Activated CD4-positive, alpha-beta T cell treated with anti-CD3 and anti-CD28 coated beads, Interleukin-2, amount 50 U/mL, for 4 hours (primary cell): ENCODE data around the gene BMS1.
"Not testable (repeated sequence)": the region's sequence is repeated elsewhere in the genome, so short reads cannot be mapped to it uniquely, and the experiment has no call there.

Experiments used
- DNase-seq, 2 experiments: peaks; one replicate each; pipeline ENCODE4 v3.0.0-alpha.2; 2020

The BMS1 gene

GRCh38 chr10:42866115-42866995 lies 83.8 kb downstream of the BMS1 start:
- peak in 1 of 2 experiments; percentile 14 for DNase-seq

- no peak for DNase-seq
These were observed 85.0 kb downstream of the BMS1 start for GRCh38 chr10:42867571-42867970.

GRCh38 chr10:42868530-42868929 lies 85.9 kb downstream of the BMS1 start:
- DNase-seq = no peak

- no peak for DNase-seq
These were observed 87.4 kb downstream of the BMS1 start for GRCh38 chr10:42869977-42870350.

GRCh38 chr10:42871138-42871641 lies 88.6 kb downstream of the BMS1 start:
- not testable (repeated sequence) for DNase-seq

- no peak for DNase-seq
These were observed 89.2 kb downstream of the BMS1 start for GRCh38 chr10:42871823-42872222.

GRCh38 chr10:42872865-42873435 lies 90.4 kb downstream of the BMS1 start:
- no peak for DNase-seq

- no peak for DNase-seq
These were observed 92.3 kb downstream of the BMS1 start for GRCh38 chr10:42874713-42875387.

GRCh38 chr10:42875388-42875755 lies 92.8 kb downstream of the BMS1 start:
- no peak for DNase-seq

- no peak for DNase-seq
These were observed 93.3 kb downstream of the BMS1 start for GRCh38 chr10:42875798-42876341.

- no peak for DNase-seq
These were observed 93.9 kb downstream of the BMS1 start for GRCh38 chr10:42876476-42876875.

- DNase-seq = no peak
These were observed 94.3 kb downstream of the BMS1 start for GRCh38 chr10:42876945-42877344.

- DNase-seq = no peak
These were observed 95.0 kb downstream of the BMS1 start for GRCh38 chr10:42877496-42878030.

- no peak for DNase-seq
These were observed 95.7 kb downstream of the BMS1 start for GRCh38 chr10:42878134-42878820.

GRCh38 chr10:42878821-42879195 lies 96.2 kb downstream of the BMS1 start:
- DNase-seq = no peak

GRCh38 chr10:42879380-42880254 lies 97.0 kb downstream of the BMS1 start:
- no peak for DNase-seq

- DNase-seq = no peak
These were observed 97.6 kb downstream of the BMS1 start for GRCh38 chr10:42880255-42880620.

GRCh38 chr10:42882597-42882996 lies 100.0 kb downstream of the BMS1 start:
- no peak for DNase-seq
